ENCODE results near the gene SLC66A2.

The SLC66A2 gene

DNA sequence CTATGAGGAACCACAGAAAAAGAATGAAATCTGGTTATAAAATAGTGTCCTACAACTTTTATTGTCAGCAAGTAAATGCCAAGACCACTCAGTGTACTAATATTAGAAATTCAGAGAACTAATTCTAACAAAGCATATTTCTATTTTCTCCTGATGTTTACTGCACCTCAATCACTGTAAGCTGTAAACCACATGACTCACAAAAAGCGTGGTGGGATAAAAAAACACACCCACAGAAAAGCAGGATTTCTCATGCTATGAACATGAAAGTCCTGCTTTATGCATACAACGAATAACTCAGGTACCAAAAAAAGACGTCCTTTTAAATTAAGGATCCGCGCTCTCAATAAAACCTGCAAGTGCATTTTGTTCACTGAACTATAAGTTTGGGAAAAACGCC is 36.1 kb upstream of the SLC66A2 start:
- Histone ChIP-seq H4K20me1 (ENCODE audit: insufficient read depth, low read length) (no peaks in the 10 kb centered on the region), H3K4me1 (ENCODE audit: low read length) (no peaks in the 10 kb centered on the region), H3K4me2 (ENCODE audit: low read depth, low read length) (peak overlapping the region; percentile 82), H3F3A (ENCODE audit: insufficient read depth, low read length) (no peaks in the 10 kb centered on the region), H3K36me3 (replicated peaks; ENCODE audit: insufficient read depth, low read length) (peaks cover 12% of the 10 kb centered on the region; the same call in 1 of the 2 replicates), H3K27me3 (replicated peaks; ENCODE audit: insufficient read depth, low read length) (no peaks in the 10 kb centered on the region), H2AFZ (ENCODE audit: low read length) (peak overlapping the region; percentile 69; the same call in 1 of the 2 replicates), H3K9me3 (replicated peaks; ENCODE audit: insufficient read depth, low read length) (no peaks in the 10 kb centered on the region), H3K9me2 (replicated peaks; ENCODE audit: insufficient read depth, low read length) (no peaks in the 10 kb centered on the region), H3K79me2 (ENCODE audit: low read length) (peaks cover 57% of the 10 kb centered on the region), H3K9ac (ENCODE audit: low read length) (peak overlapping the region; percentile 86), H3K4me3 (ENCODE audit: low read length) (peak overlapping the region; percentile 96), H3K27ac (ENCODE audit: low read length) (peak overlapping the region; percentile 65; the same call in 1 of the 2 replicates)
- no peak for DNase-seq
- no peak for TF ChIP-seq EZH2 (optimal IDR thresholded peaks at IDR 0.05; ENCODE audit: low read depth, low read length)
- TF ChIP-seq EZH2phosphoT487 (IDR thresholded peaks at IDR 0.05; ENCODE audit: low read length), result no peak
- TF ChIP-seq, protein P1, sequence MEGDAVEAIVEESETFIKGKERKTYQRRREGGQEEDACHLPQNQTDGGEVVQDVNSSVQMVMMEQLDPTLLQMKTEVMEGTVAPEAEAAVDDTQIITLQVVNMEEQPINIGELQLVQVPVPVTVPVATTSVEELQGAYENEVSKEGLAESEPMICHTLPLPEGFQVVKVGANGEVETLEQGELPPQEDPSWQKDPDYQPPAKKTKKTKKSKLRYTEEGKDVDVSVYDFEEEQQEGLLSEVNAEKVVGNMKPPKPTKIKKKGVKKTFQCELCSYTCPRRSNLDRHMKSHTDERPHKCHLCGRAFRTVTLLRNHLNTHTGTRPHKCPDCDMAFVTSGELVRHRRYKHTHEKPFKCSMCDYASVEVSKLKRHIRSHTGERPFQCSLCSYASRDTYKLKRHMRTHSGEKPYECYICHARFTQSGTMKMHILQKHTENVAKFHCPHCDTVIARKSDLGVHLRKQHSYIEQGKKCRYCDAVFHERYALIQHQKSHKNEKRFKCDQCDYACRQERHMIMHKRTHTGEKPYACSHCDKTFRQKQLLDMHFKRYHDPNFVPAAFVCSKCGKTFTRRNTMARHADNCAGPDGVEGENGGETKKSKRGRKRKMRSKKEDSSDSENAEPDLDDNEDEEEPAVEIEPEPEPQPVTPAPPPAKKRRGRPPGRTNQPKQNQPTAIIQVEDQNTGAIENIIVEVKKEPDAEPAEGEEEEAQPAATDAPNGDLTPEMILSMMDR (IDR thresholded peaks at IDR 0.05; ENCODE audit: low read length), result no peak

DNA sequence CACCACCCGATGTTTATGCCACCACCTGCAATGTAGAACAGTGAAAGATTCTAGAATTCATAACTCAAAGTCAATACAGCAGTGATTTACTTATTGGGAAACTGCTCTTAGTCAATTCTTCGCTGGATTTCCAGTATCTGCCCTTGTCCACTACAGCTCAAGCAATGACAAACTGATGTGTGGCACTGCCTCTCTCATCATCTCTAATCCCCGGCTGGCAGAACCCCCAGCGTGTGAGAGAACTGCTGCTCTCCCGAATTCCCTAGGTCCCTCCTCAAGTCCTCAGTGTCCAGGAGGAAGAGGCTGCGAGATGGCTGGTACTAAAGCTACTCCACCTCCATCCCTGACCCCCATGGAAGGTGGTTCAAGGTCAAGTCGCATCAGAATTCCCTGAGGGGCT is 35.3 kb upstream of the SLC66A2 start:
- peak overlapping the region; percentile 82 for H3K4me2 ChIP-seq (ENCODE audit: low read depth, low read length)
- H3K9ac ChIP-seq (ENCODE audit: low read length), result peak overlapping the region; percentile 86; the same call in 1 of the 2 replicates
- no peaks in the 10 kb centered on the region for H3K9me2 ChIP-seq (replicated peaks; ENCODE audit: insufficient read depth, low read length)
- H3F3A ChIP-seq (ENCODE audit: insufficient read depth, low read length), result no peaks in the 10 kb centered on the region
- peaks cover 12% of the 10 kb centered on the region; the same call in 1 of the 2 replicates for H3K36me3 ChIP-seq (replicated peaks; ENCODE audit: insufficient read depth, low read length)
- no peak overlapping the region for H2AFZ ChIP-seq (ENCODE audit: low read length)
- no peak for DNase-seq
- H4K20me1 ChIP-seq (ENCODE audit: insufficient read depth, low read length), result 0 out of 2 replicates have a peak, but pooled peaks cover 3% of the 10 kb centered on the region
- no peaks in the 10 kb centered on the region for H3K9me3 ChIP-seq (replicated peaks; ENCODE audit: insufficient read depth, low read length)
- no peaks in the 10 kb centered on the region for H3K4me1 ChIP-seq (ENCODE audit: low read length)
- TF ChIP-seq EZH2 (optimal IDR thresholded peaks at IDR 0.05; ENCODE audit: low read depth, low read length), result no peak
- TF ChIP-seq EZH2phosphoT487 (IDR thresholded peaks at IDR 0.05; ENCODE audit: low read length), result no peak
- TF ChIP-seq, protein P1 (IDR thresholded peaks at IDR 0.05; ENCODE audit: low read length), result no peak
- H3K27ac ChIP-seq (ENCODE audit: low read length), result no peak overlapping the region
- peaks cover 65% of the 10 kb centered on the region for H3K79me2 ChIP-seq (ENCODE audit: low read length)
- H3K4me3 ChIP-seq (ENCODE audit: low read length), result peak overlapping the region; percentile 96
- no peaks in the 10 kb centered on the region for H3K27me3 ChIP-seq (replicated peaks; ENCODE audit: insufficient read depth, low read length)

DNA sequence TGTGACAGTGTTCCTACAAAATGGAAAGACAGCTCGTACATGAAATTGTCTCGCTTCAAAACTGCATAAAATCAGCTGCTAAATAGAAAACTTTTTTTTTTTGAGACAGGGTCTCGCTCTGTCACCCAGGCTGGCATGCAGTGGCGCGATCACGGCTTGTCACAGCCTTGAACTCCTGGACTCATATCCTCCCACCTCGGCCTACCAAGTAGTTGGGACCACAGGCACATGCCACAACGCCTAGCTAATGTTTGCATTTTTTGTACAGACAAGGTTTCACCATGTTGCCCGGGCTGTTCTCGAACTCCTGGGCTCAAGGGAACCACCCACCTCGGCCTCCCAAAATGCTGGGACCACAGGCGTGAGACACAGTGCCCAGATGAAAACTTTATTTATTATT is 33.7 kb upstream of the SLC66A2 start:
- no peaks in the 10 kb centered on the region for H3F3A ChIP-seq (ENCODE audit: insufficient read depth, low read length)
- H3K9ac ChIP-seq (ENCODE audit: low read length), result no peak overlapping the region
- no peak overlapping the region for H2AFZ ChIP-seq (ENCODE audit: low read length)
- no peaks in the 10 kb centered on the region for H3K27me3 ChIP-seq (replicated peaks; ENCODE audit: insufficient read depth, low read length)
- no peak overlapping the region for H3K27ac ChIP-seq (ENCODE audit: low read length)
- peaks cover 12% of the 10 kb centered on the region; the same call in 1 of the 2 replicates for H3K36me3 ChIP-seq (replicated peaks; ENCODE audit: insufficient read depth, low read length)
- no peaks in the 10 kb centered on the region for H3K9me3 ChIP-seq (replicated peaks; ENCODE audit: insufficient read depth, low read length)
- H3K4me2 ChIP-seq (ENCODE audit: low read depth, low read length), result no peak overlapping the region
- no peak overlapping the region for H3K4me3 ChIP-seq (ENCODE audit: low read length)
- no peaks in the 10 kb centered on the region for H3K9me2 ChIP-seq (replicated peaks; ENCODE audit: insufficient read depth, low read length)
- TF ChIP-seq, protein P1 (IDR thresholded peaks at IDR 0.05; ENCODE audit: low read length), result no peak
- TF ChIP-seq EZH2phosphoT487 (IDR thresholded peaks at IDR 0.05; ENCODE audit: low read length), result no peak
- TF ChIP-seq EZH2 (optimal IDR thresholded peaks at IDR 0.05; ENCODE audit: low read depth, low read length), result no peak
- DNase-seq, result no peak
- no peaks in the 10 kb centered on the region for H3K4me1 ChIP-seq (ENCODE audit: low read length)
- H3K79me2 ChIP-seq (ENCODE audit: low read length), result peaks cover 81% of the 10 kb centered on the region
- H4K20me1 ChIP-seq (ENCODE audit: insufficient read depth, low read length), result peaks cover 5% of the 10 kb centered on the region; the same call in 1 of the 2 replicates

Data from MM.1S (cell line).